ENCODE data around the gene KRT13. TPM values are rescaled to one million over a fixed set of nuclear protein-coding genes. Genes with fewer than 3 reads are reported as not detected.

Gene KRT13
- total and polyA plus RNA-seq, 2 experiments from 2014 or later, result not detected

DNA sequence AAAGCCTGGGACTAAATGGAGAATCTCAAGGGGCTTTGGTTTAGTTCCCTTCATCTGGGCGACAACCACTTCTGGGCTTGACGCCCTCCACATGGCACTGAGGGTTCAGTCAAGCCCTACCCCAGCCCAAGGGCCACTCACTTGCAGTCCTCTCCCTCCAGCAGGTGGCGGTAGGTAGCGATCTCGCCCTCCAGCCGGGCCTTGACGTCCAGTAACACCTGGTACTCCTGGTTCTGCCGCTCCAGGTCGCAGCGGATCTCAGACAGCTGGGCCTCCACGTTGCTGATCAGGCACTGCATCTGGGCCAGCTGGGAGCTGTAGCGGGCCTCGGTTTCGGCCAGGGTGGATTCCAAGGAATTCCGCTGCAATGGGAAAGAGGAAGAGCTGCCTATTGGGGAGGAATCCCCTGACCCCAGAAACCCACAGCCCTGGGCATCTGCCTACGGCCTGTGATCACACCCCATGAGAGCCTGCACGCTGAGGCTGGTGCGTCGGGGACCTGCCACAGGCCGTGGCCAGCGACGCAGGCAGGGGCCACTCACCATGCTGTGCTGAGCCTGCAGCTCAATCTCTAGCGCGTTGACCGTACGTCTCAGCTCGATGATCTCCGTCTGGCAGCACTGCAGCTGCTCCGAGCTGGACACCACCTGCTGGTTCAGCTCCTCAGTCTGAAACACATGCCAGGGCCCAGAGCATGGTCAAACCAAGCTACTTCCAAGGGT lies 18.4 kb downstream of the KRT13 start:
- no peak overlapping the region for H3K27ac ChIP-seq (ENCODE audit: low read depth)
- peak; percentile 97 for ATAC-seq
- H3K4me1 Mint-ChIP-seq, result no peaks in the 10 kb centered on the region
- H3K79me2 ChIP-seq (replicated peaks; ENCODE audit: insufficient read depth), result no peaks in the 10 kb centered on the region
- no peak overlapping the region for H3K27ac Mint-ChIP-seq
- no peak overlapping the region for H3K4me3 Mint-ChIP-seq
- no peaks in the 10 kb centered on the region for H3K9me2 ChIP-seq (ENCODE audit: insufficient read depth)
- no peaks in the 10 kb centered on the region for H3K36me3 Mint-ChIP-seq (ENCODE audit: low read depth)
- H3K36me3 ChIP-seq (ENCODE audit: insufficient read depth), result no peaks in the 10 kb centered on the region
- no peak overlapping the region for H3K4me3 ChIP-seq
- H3K27me3 Mint-ChIP-seq (ENCODE audit: insufficient read depth, low read depth, poor library complexity), result peaks cover 28% of the 10 kb centered on the region
- H4K20me1 ChIP-seq (replicated peaks; ENCODE audit: insufficient read depth), result no peaks in the 10 kb centered on the region
- no peaks in the 10 kb centered on the region for H3F3A ChIP-seq (replicated peaks; ENCODE audit: low read depth)
- peak; percentile 89 for DNase-seq (ENCODE audit: low spot score)
- no peaks in the 10 kb centered on the region for H3K4me1 ChIP-seq (ENCODE audit: insufficient read depth)
- 0 out of 2 replicates have a peak overlapping the region, but pooled peaks have one; percentile 85 for H2AFZ ChIP-seq
- no peak overlapping the region for H3K4me2 ChIP-seq
- TF ChIP-seq, protein P1, sequence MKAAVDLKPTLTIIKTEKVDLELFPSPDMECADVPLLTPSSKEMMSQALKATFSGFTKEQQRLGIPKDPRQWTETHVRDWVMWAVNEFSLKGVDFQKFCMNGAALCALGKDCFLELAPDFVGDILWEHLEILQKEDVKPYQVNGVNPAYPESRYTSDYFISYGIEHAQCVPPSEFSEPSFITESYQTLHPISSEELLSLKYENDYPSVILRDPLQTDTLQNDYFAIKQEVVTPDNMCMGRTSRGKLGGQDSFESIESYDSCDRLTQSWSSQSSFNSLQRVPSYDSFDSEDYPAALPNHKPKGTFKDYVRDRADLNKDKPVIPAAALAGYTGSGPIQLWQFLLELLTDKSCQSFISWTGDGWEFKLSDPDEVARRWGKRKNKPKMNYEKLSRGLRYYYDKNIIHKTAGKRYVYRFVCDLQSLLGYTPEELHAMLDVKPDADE (IDR thresholded peaks at IDR 0.05), result no peak
- TF ChIP-seq NANOG (IDR thresholded peaks at IDR 0.05; ENCODE audit: borderline replicate concordance), result no peak
- TF ChIP-seq, protein P2, sequence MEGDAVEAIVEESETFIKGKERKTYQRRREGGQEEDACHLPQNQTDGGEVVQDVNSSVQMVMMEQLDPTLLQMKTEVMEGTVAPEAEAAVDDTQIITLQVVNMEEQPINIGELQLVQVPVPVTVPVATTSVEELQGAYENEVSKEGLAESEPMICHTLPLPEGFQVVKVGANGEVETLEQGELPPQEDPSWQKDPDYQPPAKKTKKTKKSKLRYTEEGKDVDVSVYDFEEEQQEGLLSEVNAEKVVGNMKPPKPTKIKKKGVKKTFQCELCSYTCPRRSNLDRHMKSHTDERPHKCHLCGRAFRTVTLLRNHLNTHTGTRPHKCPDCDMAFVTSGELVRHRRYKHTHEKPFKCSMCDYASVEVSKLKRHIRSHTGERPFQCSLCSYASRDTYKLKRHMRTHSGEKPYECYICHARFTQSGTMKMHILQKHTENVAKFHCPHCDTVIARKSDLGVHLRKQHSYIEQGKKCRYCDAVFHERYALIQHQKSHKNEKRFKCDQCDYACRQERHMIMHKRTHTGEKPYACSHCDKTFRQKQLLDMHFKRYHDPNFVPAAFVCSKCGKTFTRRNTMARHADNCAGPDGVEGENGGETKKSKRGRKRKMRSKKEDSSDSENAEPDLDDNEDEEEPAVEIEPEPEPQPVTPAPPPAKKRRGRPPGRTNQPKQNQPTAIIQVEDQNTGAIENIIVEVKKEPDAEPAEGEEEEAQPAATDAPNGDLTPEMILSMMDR (conservative IDR thresholded peaks at IDR 0.05; ENCODE audit: low read depth in 2 of 2), result peak; percentile 73 to 94
- peak; percentile 34; the same call in 1 of the 2 replicates for TF ChIP-seq CREB1 (CRISPR knock-in tag; IDR thresholded peaks at IDR 0.05; ENCODE audit: low read depth)
- TF ChIP-seq JUNB (IDR thresholded peaks at IDR 0.05; ENCODE audit: unreplicated experiment), result no peak
- H3K27me3 ChIP-seq (ENCODE audit: insufficient read depth), result no peaks in the 10 kb centered on the region
- H3K9me3 Mint-ChIP-seq, result no peaks in the 10 kb centered on the region

DNA sequence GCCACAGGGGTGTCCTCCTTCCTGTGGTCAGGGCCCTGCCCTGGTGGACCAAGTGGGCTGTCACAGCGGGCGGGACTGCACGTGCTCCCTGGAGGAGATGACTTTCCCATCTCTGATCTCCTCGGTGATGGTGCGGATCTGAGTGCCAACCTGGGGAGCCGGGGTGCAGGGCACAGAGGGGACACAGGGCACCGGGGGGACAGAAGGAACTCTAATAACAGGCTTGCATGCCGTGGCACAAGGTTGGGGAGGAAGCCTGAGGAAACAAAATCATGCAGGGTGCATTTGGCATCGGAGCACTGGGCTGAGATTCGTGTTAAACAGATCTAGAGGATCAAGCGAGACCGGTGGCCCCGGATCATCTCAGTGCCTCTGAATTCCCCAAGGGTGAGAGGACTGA lies 19.1 kb downstream of the KRT13 start:
- H3K27me3 ChIP-seq (ENCODE audit: insufficient read depth), result no peaks in the 10 kb centered on the region
- H3K4me3 Mint-ChIP-seq, result no peak overlapping the region

More for the DNA sequence above, 19.1 kb downstream of the KRT13 start:
- Histone ChIP-seq H4K20me1 (replicated peaks; ENCODE audit: insufficient read depth) (no peaks in the 10 kb centered on the region), H3K4me1 (ENCODE audit: insufficient read depth) (no peaks in the 10 kb centered on the region), H3K36me3 (ENCODE audit: insufficient read depth) (no peaks in the 10 kb centered on the region), H3K4me2 (no peak overlapping the region), H3K27ac (ENCODE audit: low read depth) (no peak overlapping the region), H3K4me3 (no peak overlapping the region), H3K79me2 (replicated peaks; ENCODE audit: insufficient read depth) (no peaks in the 10 kb centered on the region), H2AFZ (no peak overlapping the region), H3F3A (replicated peaks; ENCODE audit: low read depth) (no peaks in the 10 kb centered on the region), H3K9me2 (ENCODE audit: insufficient read depth) (no peaks in the 10 kb centered on the region)
- DNase-seq (ENCODE audit: low spot score) (no peak), ATAC-seq (no peak)
- H3K27me3 Mint-ChIP-seq (ENCODE audit: insufficient read depth, low read depth, poor library complexity), result peaks cover 28% of the 10 kb centered on the region
- no peaks in the 10 kb centered on the region for H3K36me3 Mint-ChIP-seq (ENCODE audit: low read depth)
- no peak overlapping the region for H3K27ac Mint-ChIP-seq
- TF ChIP-seq CREB1 (CRISPR knock-in tag; IDR thresholded peaks at IDR 0.05; ENCODE audit: low read depth) (no peak), ZNF331 (CRISPR knock-in tag; IDR thresholded peaks at IDR 0.05; ENCODE audit: low read depth) (no peak)
- TF ChIP-seq, protein P1 (IDR thresholded peaks at IDR 0.05), result no peak
- TF ChIP-seq, protein P3, sequence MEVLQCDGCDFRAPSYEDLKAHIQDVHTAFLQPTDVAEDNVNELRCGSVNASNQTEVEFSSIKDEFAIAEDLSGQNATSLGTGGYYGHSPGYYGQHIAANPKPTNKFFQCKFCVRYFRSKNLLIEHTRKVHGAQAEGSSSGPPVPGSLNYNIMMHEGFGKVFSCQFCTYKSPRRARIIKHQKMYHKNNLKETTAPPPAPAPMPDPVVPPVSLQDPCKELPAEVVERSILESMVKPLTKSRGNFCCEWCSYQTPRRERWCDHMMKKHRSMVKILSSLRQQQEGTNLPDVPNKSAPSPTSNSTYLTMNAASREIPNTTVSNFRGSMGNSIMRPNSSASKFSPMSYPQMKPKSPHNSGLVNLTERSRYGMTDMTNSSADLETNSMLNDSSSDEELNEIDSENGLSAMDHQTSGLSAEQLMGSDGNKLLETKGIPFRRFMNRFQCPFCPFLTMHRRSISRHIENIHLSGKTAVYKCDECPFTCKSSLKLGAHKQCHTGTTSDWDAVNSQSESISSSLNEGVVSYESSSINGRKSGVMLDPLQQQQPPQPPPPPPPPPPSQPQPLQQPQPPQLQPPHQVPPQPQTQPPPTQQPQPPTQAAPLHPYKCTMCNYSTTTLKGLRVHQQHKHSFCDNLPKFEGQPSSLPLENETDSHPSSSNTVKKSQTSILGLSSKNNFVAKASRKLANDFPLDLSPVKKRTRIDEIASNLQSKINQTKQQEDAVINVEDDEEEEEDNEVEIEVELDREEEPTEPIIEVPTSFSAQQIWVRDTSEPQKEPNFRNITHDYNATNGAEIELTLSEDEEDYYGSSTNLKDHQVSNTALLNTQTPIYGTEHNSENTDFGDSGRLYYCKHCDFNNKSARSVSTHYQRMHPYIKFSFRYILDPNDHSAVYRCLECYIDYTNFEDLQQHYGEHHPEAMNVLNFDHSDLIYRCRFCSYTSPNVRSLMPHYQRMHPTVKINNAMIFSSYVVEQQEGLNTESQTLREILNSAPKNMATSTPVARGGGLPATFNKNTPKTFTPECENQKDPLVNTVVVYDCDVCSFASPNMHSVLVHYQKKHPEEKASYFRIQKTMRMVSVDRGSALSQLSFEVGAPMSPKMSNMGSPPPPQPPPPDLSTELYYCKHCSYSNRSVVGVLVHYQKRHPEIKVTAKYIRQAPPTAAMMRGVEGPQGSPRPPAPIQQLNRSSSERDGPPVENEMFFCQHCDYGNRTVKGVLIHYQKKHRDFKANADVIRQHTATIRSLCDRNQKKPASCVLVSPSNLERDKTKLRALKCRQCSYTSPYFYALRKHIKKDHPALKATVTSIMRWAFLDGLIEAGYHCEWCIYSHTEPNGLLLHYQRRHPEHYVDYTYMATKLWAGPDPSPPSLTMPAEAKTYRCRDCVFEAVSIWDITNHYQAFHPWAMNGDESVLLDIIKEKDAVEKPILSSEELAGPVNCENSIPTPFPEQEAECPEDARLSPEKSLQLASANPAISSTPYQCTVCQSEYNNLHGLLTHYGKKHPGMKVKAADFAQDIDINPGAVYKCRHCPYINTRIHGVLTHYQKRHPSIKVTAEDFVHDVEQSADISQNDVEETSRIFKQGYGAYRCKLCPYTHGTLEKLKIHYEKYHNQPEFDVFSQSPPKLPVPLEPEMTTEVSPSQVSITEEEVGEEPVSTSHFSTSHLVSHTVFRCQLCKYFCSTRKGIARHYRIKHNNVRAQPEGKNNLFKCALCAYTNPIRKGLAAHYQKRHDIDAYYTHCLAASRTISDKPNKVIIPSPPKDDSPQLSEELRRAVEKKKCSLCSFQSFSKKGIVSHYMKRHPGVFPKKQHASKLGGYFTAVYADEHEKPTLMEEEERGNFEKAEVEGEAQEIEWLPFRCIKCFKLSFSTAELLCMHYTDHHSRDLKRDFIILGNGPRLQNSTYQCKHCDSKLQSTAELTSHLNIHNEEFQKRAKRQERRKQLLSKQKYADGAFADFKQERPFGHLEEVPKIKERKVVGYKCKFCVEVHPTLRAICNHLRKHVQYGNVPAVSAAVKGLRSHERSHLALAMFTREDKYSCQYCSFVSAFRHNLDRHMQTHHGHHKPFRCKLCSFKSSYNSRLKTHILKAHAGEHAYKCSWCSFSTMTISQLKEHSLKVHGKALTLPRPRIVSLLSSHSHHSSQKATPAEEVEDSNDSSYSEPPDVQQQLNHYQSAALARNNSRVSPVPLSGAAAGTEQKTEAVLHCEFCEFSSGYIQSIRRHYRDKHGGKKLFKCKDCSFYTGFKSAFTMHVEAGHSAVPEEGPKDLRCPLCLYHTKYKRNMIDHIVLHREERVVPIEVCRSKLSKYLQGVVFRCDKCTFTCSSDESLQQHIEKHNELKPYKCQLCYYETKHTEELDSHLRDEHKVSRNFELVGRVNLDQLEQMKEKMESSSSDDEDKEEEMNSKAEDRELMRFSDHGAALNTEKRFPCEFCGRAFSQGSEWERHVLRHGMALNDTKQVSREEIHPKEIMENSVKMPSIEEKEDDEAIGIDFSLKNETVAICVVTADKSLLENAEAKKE (CRISPR knock-in tag; IDR thresholded peaks at IDR 0.05), result no peak
- no peaks in the 10 kb centered on the region for H3K9me3 Mint-ChIP-seq
- H3K4me1 Mint-ChIP-seq, result no peaks in the 10 kb centered on the region
